Activated CD4-positive, alpha-beta T cell treated with anti-CD3 and anti-CD28 coated beads, Interleukin-10, Interleukin-2, amounts not matched to agents 100 ng/mL and 50 ng/mL, durations not matched to agents 16 hours and 8 hours (primary cell): ENCODE results near the gene INPP4B.
"Not testable (repeated sequence)": the region's sequence is repeated elsewhere in the genome, so short reads cannot be mapped to it uniquely, and the experiment has no call there.

Experiments used
- DNase-seq: peaks from one replicate; pipeline ENCODE4 v3.0.0-alpha.2; 2020

Gene INPP4B

GRCh38 chr4:142405021-142405694 is 440.9 kb downstream of the INPP4B start:
- DNase-seq: peak; percentile 92

GRCh38 chr4:142404191-142404611 is 441.9 kb downstream of the INPP4B start:
- peak; percentile 88 for DNase-seq

GRCh38 chr4:142402900-142403299 is 443.2 kb downstream of the INPP4B start:
- DNase-seq: peak; percentile 60

GRCh38 chr4:142402156-142402555 is 443.9 kb downstream of the INPP4B start:
- no peak for DNase-seq

GRCh38 chr4:142397364-142397991 is 448.6 kb downstream of the INPP4B start:
- DNase-seq: not testable (repeated sequence)

- DNase-seq: peak; percentile 65
These were observed 449.8 kb downstream of the INPP4B start for GRCh38 chr4:142396279-142396678.

GRCh38 chr4:142393127-142393526 is 453.0 kb downstream of the INPP4B start:
- DNase-seq: no peak

GRCh38 chr4:142386856-142387255 is 459.2 kb downstream of the INPP4B start:
- no peak for DNase-seq

- DNase-seq: no peak
These were observed 459.7 kb downstream of the INPP4B start for GRCh38 chr4:142386449-142386848.

- no peak for DNase-seq
These were observed 462.2 kb downstream of the INPP4B start for GRCh38 chr4:142383800-142384470.

- no peak for DNase-seq
These were observed 462.7 kb downstream of the INPP4B start for GRCh38 chr4:142383354-142383753.

GRCh38 chr4:142380052-142380602 is 466.0 kb downstream of the INPP4B start:
- no peak for DNase-seq

- DNase-seq: no peak
These were observed 466.6 kb downstream of the INPP4B start for GRCh38 chr4:142379277-142380051.

GRCh38 chr4:142378179-142378578 is 467.9 kb downstream of the INPP4B start:
- no peak for DNase-seq

- peak; percentile 87 for DNase-seq
These were observed 468.6 kb downstream of the INPP4B start for GRCh38 chr4:142377342-142378091.

- no peak for DNase-seq
These were observed 469.9 kb downstream of the INPP4B start for GRCh38 chr4:142376204-142376603.

- no peak for DNase-seq
These were observed 472.5 kb downstream of the INPP4B start for GRCh38 chr4:142373610-142374009.

- DNase-seq: no peak
These were observed 473.4 kb downstream of the INPP4B start for GRCh38 chr4:142372530-142373260.

- no peak for DNase-seq
These were observed 477.0 kb downstream of the INPP4B start for GRCh38 chr4:142369141-142369540.

- DNase-seq: no peak
These were observed 478.5 kb downstream of the INPP4B start for GRCh38 chr4:142367418-142368180.

GRCh38 chr4:142366769-142367181 is 479.3 kb downstream of the INPP4B start:
- DNase-seq: no peak
